Nucleus accumbens (tissue), 56 donors: Measurements from ENCODE around the gene AOC1.

Experiments
- DNase-seq, 56 donors: peaks; one replicate each; lab custom pipeline; 2025; lab: John Stamatoyannopoulos, UW

The AOC1 gene

GRCh38 chr7:150831851-150832250 lies 20.5 kb upstream of the AOC1 start:
- no peak for DNase-seq

- DNase-seq: no peak
Observed at GRCh38 chr7:150835019-150835418, 17.3 kb upstream of the AOC1 start.

GRCh38 chr7:150835702-150836280 lies 16.5 kb upstream of the AOC1 start:
- no peak for DNase-seq

- no peak for DNase-seq
Observed at GRCh38 chr7:150838965-150839650, 13.2 kb upstream of the AOC1 start.

- DNase-seq: no peak
Observed at GRCh38 chr7:150842018-150842417, 10.3 kb upstream of the AOC1 start.

GRCh38 chr7:150842716-150843115 lies 9.6 kb upstream of the AOC1 start:
- no peak for DNase-seq

- peak in 31 of 56 donors; percentile 3 to 65 (median 26) for DNase-seq
Observed at GRCh38 chr7:150845421-150845861, 6.9 kb upstream of the AOC1 start.

GRCh38 chr7:150846291-150847115 lies 5.8 kb upstream of the AOC1 start:
- DNase-seq: no peak

GRCh38 chr7:150847536-150847935 lies 4.8 kb upstream of the AOC1 start:
- no peak for DNase-seq

GRCh38 chr7:150848111-150848510 lies 4.2 kb upstream of the AOC1 start:
- DNase-seq: no peak

GRCh38 chr7:150848561-150849115 lies 3.7 kb upstream of the AOC1 start:
- no peak for DNase-seq

GRCh38 chr7:150849204-150849775 lies 3.0 kb upstream of the AOC1 start:
- no peak for DNase-seq

GRCh38 chr7:150850273-150850672 lies 2.0 kb upstream of the AOC1 start:
- DNase-seq: no peak

GRCh38 chr7:150851492-150852370 lies 586 bp upstream of the AOC1 start:
- no peak for DNase-seq

- DNase-seq: peak in 1 of 56 donors; percentile 4
Observed at GRCh38 chr7:150854066-150855000, 2.0 kb downstream of the AOC1 start.

- no peak for DNase-seq
Observed at GRCh38 chr7:150855046-150855445, 2.7 kb downstream of the AOC1 start.

GRCh38 chr7:150855476-150856302 lies 3.4 kb downstream of the AOC1 start:
- DNase-seq: no peak
